GM23248 (cell line): Measurements from ENCODE around the gene WAC. TPM values are rescaled to one million over a fixed set of nuclear protein-coding genes. Genes with fewer than 3 reads are reported as not detected.

Experiments used
- DNase-seq: peaks from one replicate; pipeline ENCODE4 v3.0.0-alpha.2; 2015
- H2AFZ ChIP-seq: fragments of 200-600 bp; sonication (generic); 2 replicates; pipeline ENCODE4 v1.6.1; 2016; ENCODE audit warnings: antibody characterized with exemption
- H3F3A ChIP-seq: fragments of 200-600 bp; sonication (generic); 2 replicates; pipeline ENCODE4 v1.6.1; 2016; ENCODE audit warnings: mild to moderate bottlenecking, antibody characterized with exemption, mixed run types; ENCODE audit not compliant: insufficient read depth
- H3K27ac ChIP-seq: fragments of 200-600 bp; sonication (generic); 2 replicates; pipeline ENCODE4 v1.5.1; 2016; ENCODE audit warnings: mild to moderate bottlenecking
- H3K27me3 ChIP-seq: fragments of 200-600 bp; sonication (generic); replicated peaks from 2 replicates; pipeline ENCODE4 v1.6.1; 2016; ENCODE audit warnings: mild to moderate bottlenecking; ENCODE audit not compliant: insufficient read depth
- H3K36me3 ChIP-seq: fragments of 200-600 bp; sonication (generic); 2 replicates; pipeline ENCODE4 v1.6.1; 2016; ENCODE audit warnings: low read depth, mild to moderate bottlenecking
- H3K4me1 ChIP-seq: fragments of 200-600 bp; sonication (generic); 2 replicates; pipeline ENCODE4 v1.6.1; 2016; ENCODE audit warnings: mild to moderate bottlenecking; ENCODE audit not compliant: insufficient read depth
- H3K4me2 ChIP-seq: fragments of 200-600 bp; sonication (generic); one replicate; pipeline ENCODE4 v1.6.1; 2016; ENCODE audit warnings: mild to moderate bottlenecking; ENCODE audit not compliant: unreplicated experiment
- H3K4me3 ChIP-seq: fragments of 200-600 bp; sonication (generic); 2 replicates; pipeline ENCODE4 v1.5.1; 2016; ENCODE audit warnings: mild to moderate bottlenecking
- H3K79me2 ChIP-seq: fragments of 200-600 bp; sonication (generic); 2 replicates; pipeline ENCODE4 v1.6.1; 2016; ENCODE audit warnings: mild to moderate bottlenecking; ENCODE audit not compliant: insufficient read depth
- H3K9ac ChIP-seq: fragments of 200-600 bp; sonication (generic); 2 replicates; pipeline ENCODE4 v1.6.1; 2016; ENCODE audit warnings: mild to moderate bottlenecking
- H3K9me2 ChIP-seq: fragments of 200-600 bp; sonication (generic); 2 replicates; pipeline ENCODE4 v1.6.1; 2016; ENCODE audit warnings: mixed run types, mild to moderate bottlenecking, moderate library complexity; ENCODE audit not compliant: insufficient read depth
- H3K9me3 ChIP-seq: fragments of 200-600 bp; sonication (generic); one replicate; pipeline ENCODE4 v1.6.1; 2017; ENCODE audit warnings: low read depth
- H4K20me1 ChIP-seq: fragments of 200-600 bp; sonication (generic); 2 replicates; pipeline ENCODE4 v1.6.0; 2016; ENCODE audit not compliant: insufficient read depth
- EZH2 ChIP-seq: fragments of 200-600 bp; sonication (generic); IDR thresholded peaks from 2 replicates; pipeline ENCODE4 v1.6.1; 2018; ENCODE audit warnings: antibody characterized with exemption, mild to moderate bottlenecking; ENCODE audit not compliant: insufficient read depth, poor library complexity, severe bottlenecking
- EZH2phosphoT487 ChIP-seq: fragments of 200-600 bp; sonication (generic); IDR thresholded peaks from 2 replicates; pipeline ENCODE4 v1.6.1; 2018; ENCODE audit warnings: antibody characterized with exemption, moderate library complexity, mild to moderate bottlenecking, low read depth; ENCODE audit not compliant: insufficient read depth
- WGBS, 2 experiments: methylation state at CpG; one replicate each; pipeline ENCODE4 v1.1.6; 2015 to 2017; ENCODE audit warnings: low lambda C conversion rate in 2 of 2, low coverage in 1 of 2; ENCODE audit errors: missing lambda C conversion rate in 2 of 2; 5-methylcytosine and 5-hydroxymethylcytosine counted together
- in situ Hi-C: fragments of 300-500 bp; cut with MboI; formaldehyde crosslinking; loops from 2 replicates; pipeline ENCODE4 v1.15.0; 2020
- polyA plus RNA-seq: library from polyadenylated mRNA; unstranded; fragments of >200 nt; fragmentation: Nextera tagmentation; extraction: Ambion mirVana; gene quantifications from 2 replicates; pipeline ENCODE4 v1.2.1, GENCODE V29; 2016
- total RNA-seq: library from RNA; depleted of rRNA; stranded (reverse); fragments of >200 nt; shearing (Covaris generic); gene quantifications from 2 replicates; pipeline ENCODE4 v1.2.3, GENCODE V29; 2014

WAC gene
- total and polyA plus RNA-seq, 2 experiments from 2014 or later: 54.3 to 57.5 TPM

DNA sequence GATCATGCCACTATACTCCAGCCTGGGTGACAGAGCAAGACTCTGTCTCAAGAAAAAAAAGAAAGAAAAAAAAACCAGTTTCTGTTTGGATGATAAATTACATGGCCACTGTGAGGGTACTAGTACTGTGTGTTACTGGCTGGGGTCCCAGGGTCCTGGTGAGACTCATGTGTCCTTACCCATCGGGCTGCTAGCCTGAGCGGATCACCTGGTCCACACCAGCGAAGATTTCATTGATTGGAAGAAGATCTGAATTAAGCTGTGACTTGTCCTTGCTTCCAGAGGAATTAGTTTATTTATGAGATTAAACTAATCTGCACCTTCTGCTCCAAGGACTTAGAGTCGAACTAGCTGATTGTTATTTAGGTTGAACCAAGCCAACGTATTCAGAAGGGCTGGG is 104.4 kb downstream of the WAC start:
- 36 to 38% methylated on average over 5 of the region's 5 CpGs for WGBS, 2 experiments
- H3K79me2 ChIP-seq: no peaks in the 10 kb centered on the region
- TF ChIP-seq EZH2phosphoT487: no peak
- no peak for TF ChIP-seq EZH2
- no peaks in the 10 kb centered on the region for H3K27me3 ChIP-seq
- no peaks in the 10 kb centered on the region for H3K4me1 ChIP-seq
- no peak overlapping the region for H3K4me3 ChIP-seq
- H4K20me1 ChIP-seq: no peaks in the 10 kb centered on the region
- no peak for DNase-seq
- in situ Hi-C loops: no loop called here
- no peak overlapping the region for H3K4me2 ChIP-seq
- no peak overlapping the region for H3K27ac ChIP-seq
- H3K9ac ChIP-seq: no peak overlapping the region
- no peaks in the 10 kb centered on the region for H3K9me2 ChIP-seq
- H3K36me3 ChIP-seq: no peaks in the 10 kb centered on the region
- no peak overlapping the region for H2AFZ ChIP-seq
- H3K9me3 ChIP-seq: no peaks in the 10 kb centered on the region
- H3F3A ChIP-seq: no peaks in the 10 kb centered on the region

DNA sequence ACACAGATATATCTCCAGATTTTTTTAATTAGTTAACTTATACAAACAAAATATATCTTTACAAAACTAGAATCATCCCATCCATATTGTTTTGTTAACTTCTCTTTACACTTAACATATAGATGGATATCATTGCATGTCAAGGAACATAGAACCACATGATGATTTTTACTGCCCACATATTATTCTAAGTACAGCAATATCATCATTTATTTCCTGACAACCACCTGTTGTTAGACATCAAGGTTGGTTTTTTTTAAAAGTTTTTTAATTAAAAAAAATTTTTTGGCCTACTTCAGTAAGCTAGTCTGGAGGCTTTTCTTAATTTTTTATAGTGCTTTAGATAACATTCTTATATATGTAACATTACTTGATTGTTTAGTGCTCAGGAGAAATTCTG is 105.5 kb downstream of the WAC start:
- Histone ChIP-seq H3K9me3 (no peaks in the 10 kb centered on the region), H3K4me1 (no peaks in the 10 kb centered on the region), H3K27me3 (no peaks in the 10 kb centered on the region), H4K20me1 (no peaks in the 10 kb centered on the region), H2AFZ (no peak overlapping the region), H3K4me2 (no peak overlapping the region), H3K27ac (no peak overlapping the region), H3F3A (no peaks in the 10 kb centered on the region), H3K79me2 (no peaks in the 10 kb centered on the region), H3K9me2 (no peaks in the 10 kb centered on the region), H3K4me3 (no peak overlapping the region), H3K36me3 (no peaks in the 10 kb centered on the region), H3K9ac (no peak overlapping the region)
- in situ Hi-C loops: no loop called here
- no peak for DNase-seq
- TF ChIP-seq EZH2phosphoT487 (no peak), EZH2 (no peak)

DNA sequence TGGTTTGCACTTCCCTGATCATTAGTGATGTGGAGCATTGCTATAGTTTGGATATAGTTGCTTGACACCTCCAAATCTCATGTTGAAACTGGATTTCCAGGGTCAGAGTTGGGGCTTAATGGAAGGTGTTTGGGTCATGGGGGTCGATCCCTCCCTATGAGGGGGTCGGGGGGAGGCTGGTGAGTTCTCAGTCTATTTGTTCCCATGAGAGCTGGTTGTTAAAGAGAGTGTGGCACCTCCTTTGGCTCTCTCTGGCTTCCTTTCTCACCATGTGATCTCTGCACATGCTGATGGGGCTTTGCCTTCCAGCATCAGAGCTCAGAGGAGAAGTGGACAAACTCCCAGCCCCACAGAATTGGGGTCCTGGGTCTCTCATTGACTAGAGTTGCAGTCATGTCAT is 107.6 kb downstream of the WAC start:
- H3K27ac ChIP-seq: no peak overlapping the region
- 12 to 14% methylated on average over 2 of the region's 2 CpGs for WGBS, 2 experiments

DNA sequence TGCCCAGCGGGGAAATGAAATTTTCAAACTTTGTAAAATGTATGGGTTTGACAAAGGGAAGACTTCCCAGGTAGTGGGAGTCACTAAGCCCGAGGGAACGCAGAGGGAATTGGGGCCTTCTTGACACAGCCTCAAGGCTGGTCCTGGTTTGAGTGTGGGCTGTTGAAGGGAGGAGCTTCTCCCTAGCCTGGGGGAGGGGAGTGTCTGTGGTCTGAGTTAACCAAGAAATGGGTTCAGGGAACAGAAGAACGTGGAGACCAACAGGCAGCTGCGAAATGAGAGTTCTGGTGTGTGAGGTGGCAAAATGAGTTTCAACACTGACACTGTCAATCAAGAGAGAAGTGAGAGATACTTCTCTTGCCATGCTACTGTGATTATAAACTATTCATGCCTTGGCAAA is 111.7 kb downstream of the WAC start:
- H3K9ac ChIP-seq: no peak overlapping the region
- no peak overlapping the region for H2AFZ ChIP-seq
- H3K27me3 ChIP-seq: 0 out of 2 replicates have a peak, but pooled peaks cover 3% of the 10 kb centered on the region
- H3K79me2 ChIP-seq: no peaks in the 10 kb centered on the region
- no peaks in the 10 kb centered on the region for H3F3A ChIP-seq
- H3K9me2 ChIP-seq: no peaks in the 10 kb centered on the region
- DNase-seq: no peak
- H3K27ac ChIP-seq: no peak overlapping the region
- H3K4me3 ChIP-seq: no peak overlapping the region
- H3K4me2 ChIP-seq: no peak overlapping the region
- H3K4me1 ChIP-seq: no peaks in the 10 kb centered on the region
- TF ChIP-seq EZH2 (no peak), EZH2phosphoT487 (no peak)
- H3K9me3 ChIP-seq: no peaks in the 10 kb centered on the region
- H4K20me1 ChIP-seq: no peaks in the 10 kb centered on the region
- H3K36me3 ChIP-seq: no peaks in the 10 kb centered on the region
- WGBS, 2 experiments: 18 to 19% methylated on average over 5 of the region's 5 CpGs
- in situ Hi-C loops: no loop called here

More for the DNA sequence above, 107.6 kb downstream of the WAC start:
- Histone ChIP-seq H3K9me2 (no peaks in the 10 kb centered on the region), H3K36me3 (no peaks in the 10 kb centered on the region), H3K9ac (no peak overlapping the region), H3K27me3 (no peaks in the 10 kb centered on the region), H3K4me1 (no peaks in the 10 kb centered on the region), H3K4me3 (no peak overlapping the region), H2AFZ (no peak overlapping the region), H3K9me3 (no peaks in the 10 kb centered on the region), H3K4me2 (no peak overlapping the region), H3F3A (no peaks in the 10 kb centered on the region), H4K20me1 (no peaks in the 10 kb centered on the region), H3K79me2 (no peaks in the 10 kb centered on the region)
- DNase-seq: no peak
- in situ Hi-C loops: no loop called here
- no peak for TF ChIP-seq EZH2phosphoT487
- TF ChIP-seq EZH2: no peak

DNA sequence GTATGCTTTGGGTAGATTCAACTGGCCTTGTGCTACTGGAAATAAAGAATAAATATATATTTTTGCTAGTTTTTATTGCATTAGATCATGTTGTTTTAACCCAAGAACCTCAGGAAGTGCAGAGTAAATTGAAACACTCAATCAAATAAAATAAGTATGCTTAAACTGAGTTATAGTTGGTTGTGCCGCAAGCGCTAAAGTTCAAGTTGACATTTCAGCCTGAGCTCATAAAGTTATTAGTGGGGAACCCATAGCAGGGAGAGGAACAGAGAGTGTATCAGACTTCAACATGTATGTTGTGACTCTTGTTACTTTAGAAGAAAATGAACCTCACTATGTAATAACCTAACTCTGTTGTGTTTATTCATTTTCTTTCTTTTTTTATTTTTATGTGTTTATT is 119.2 kb downstream of the WAC start:
- in situ Hi-C loops: no loop called here

More for the DNA sequence above, 119.2 kb downstream of the WAC start:
- Histone ChIP-seq H3K27me3 (peaks cover 2% of the 10 kb centered on the region; the same call in 1 of the 2 replicates), H3K4me1 (no peaks in the 10 kb centered on the region), H3F3A (no peaks in the 10 kb centered on the region), H4K20me1 (no peaks in the 10 kb centered on the region), H3K9me2 (no peaks in the 10 kb centered on the region), H2AFZ (no peak overlapping the region), H3K36me3 (no peaks in the 10 kb centered on the region), H3K79me2 (no peaks in the 10 kb centered on the region), H3K9me3 (no peaks in the 10 kb centered on the region), H3K9ac (no peak overlapping the region), H3K27ac (no peak overlapping the region), H3K4me2 (no peak overlapping the region), H3K4me3 (no peak overlapping the region)
- TF ChIP-seq EZH2phosphoT487 (no peak), EZH2 (no peak)
- DNase-seq: no peak
- 98 to 99% methylated on average over 2 of the region's 2 CpGs for WGBS, 2 experiments
